Kidney epithelial cell (primary cell): ENCODE data around the gene JSRP1. TPM values are rescaled to one million over a fixed set of nuclear protein-coding genes. Genes with fewer than 3 reads are reported as not detected.

Experiments used
- DNase-seq: peaks from one replicate; pipeline ENCODE4 v3.0.0-alpha.2; 2010; ENCODE audit warnings: low read depth
- H3K27me3 ChIP-seq: 2 replicates; pipeline ENCODE4 v1.6.0; 2011; ENCODE audit warnings: low read length; ENCODE audit not compliant: control insufficient read depth, insufficient read depth
- H3K36me3 ChIP-seq: 2 replicates; pipeline ENCODE4 v1.5.1; 2011; ENCODE audit warnings: low read length; ENCODE audit not compliant: control insufficient read depth, insufficient read depth
- H3K4me3 ChIP-seq: 2 replicates; pipeline ENCODE4 v1.5.1; 2011; ENCODE audit warnings: low read depth, mild to moderate bottlenecking, control low read depth, low read length
- CTCF ChIP-seq: IDR thresholded peaks from 2 replicates; pipeline ENCODE4 v1.5.1; 2011; ENCODE audit warnings: mild to moderate bottlenecking, moderate library complexity, low read length, control low read depth, inconsistent platforms; ENCODE audit not compliant: insufficient read depth, poor library complexity, severe bottlenecking
- total RNA-seq: library from RNA; depleted of rRNA; stranded (reverse); fragments of >200 nt; gene quantifications from 2 replicates; pipeline ENCODE4 v1.2.3, GENCODE V29; 2015

Gene JSRP1
- total RNA-seq, 1 donor from 2014 or later, result 2.5 TPM

- no peaks in the 10 kb centered on the region for H3K36me3 ChIP-seq
- no peak for DNase-seq
- no peak overlapping the region for H3K4me3 ChIP-seq
- peaks cover 48% of the 10 kb centered on the region for H3K27me3 ChIP-seq
- no peak for TF ChIP-seq CTCF
These were observed 4.0 kb downstream of the JSRP1 start for GRCh38 chr19:2252055-2252796.

- TF ChIP-seq CTCF, result no peak
- H3K36me3 ChIP-seq, result no peaks in the 10 kb centered on the region
- H3K27me3 ChIP-seq, result peaks cover 48% of the 10 kb centered on the region
- no peak overlapping the region for H3K4me3 ChIP-seq
- DNase-seq, result no peak
These were observed 4.8 kb downstream of the JSRP1 start for GRCh38 chr19:2251106-2252054.

- H3K4me3 ChIP-seq, result no peak overlapping the region
- DNase-seq, result no peak
- peaks cover 48% of the 10 kb centered on the region for H3K27me3 ChIP-seq
- H3K36me3 ChIP-seq, result no peaks in the 10 kb centered on the region
- TF ChIP-seq CTCF, result no peak
These were observed 5.5 kb downstream of the JSRP1 start for GRCh38 chr19:2250766-2251105.

GRCh38 chr19:2249880-2250765 lies 6.1 kb downstream of the JSRP1 start:
- DNase-seq, result no peak
- H3K36me3 ChIP-seq, result no peaks in the 10 kb centered on the region
- H3K4me3 ChIP-seq, result no peak overlapping the region
- no peak for TF ChIP-seq CTCF
- H3K27me3 ChIP-seq, result peaks cover 47% of the 10 kb centered on the region

DNA sequence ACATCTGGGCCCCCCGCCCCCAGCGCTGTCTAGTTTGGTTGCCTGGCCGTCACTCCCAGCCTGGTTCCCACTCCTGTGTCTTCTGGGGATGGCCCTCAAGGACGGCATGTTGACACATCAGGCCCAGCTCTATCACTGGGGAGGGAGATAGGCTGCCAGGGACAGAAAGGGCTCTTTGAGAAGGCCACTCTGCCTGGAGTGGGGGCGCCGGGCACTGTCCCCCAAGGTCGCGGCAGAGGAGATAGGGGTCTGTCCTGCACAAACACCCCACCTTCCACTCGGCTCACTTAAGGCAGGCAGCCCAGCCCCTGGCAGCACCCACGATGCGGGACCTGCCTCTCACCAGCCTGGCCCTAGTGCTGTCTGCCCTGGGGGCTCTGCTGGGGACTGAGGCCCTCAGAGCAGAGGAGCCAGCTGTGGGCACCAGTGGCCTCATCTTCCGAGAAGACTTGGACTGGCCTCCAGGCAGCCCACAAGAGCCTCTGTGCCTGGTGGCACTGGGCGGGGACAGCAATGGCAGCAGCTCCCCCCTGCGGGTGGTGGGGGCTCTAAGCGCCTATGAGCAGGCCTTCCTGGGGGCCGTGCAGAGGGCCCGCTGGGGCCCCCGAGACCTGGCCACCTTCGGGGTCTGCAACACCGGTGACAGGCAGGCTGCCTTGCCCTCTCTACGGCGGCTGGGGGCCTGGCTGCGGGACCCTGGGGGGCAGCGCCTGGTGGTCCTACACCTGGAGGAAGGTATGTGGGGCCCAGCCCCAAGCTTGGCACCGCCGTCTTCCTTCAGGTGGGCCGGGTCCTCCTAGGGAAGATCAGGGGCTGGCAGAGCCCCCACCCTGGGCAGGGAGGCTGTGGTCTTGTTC lies 7.0 kb downstream of the JSRP1 start, which contains the start of gene AMH:
AMH (plus strand) TSS at position 314 of the 857 bp plus-strand sequence; CDS start at position 324, 10 bp downstream.
- Histone ChIP-seq H3K4me3 (no peak within 1 kb of the TSS), H3K27me3 (peaks cover 45% of the 10 kb centered on the region), H3K36me3 (no peaks in the 10 kb centered on the region)
- no peak for DNase-seq
- no peak for TF ChIP-seq CTCF
